ENCODE data around the gene TTLL10.
"Not testable (repeated sequence)": the region's sequence is repeated elsewhere in the genome, so short reads cannot be mapped to it uniquely, and the experiment has no call there.

TTLL10 gene

GRCh38 chr1:1194723-1195122 is 21.0 kb downstream of the TTLL10 start:
- no peak for DNase-seq (ENCODE audit: low read depth)

- DNase-seq (ENCODE audit: low read depth) = not testable (repeated sequence)
These were observed 22.0 kb downstream of the TTLL10 start for GRCh38 chr1:1195726-1196125.

GRCh38 chr1:1196431-1197187 is 22.9 kb downstream of the TTLL10 start:
- DNase-seq (ENCODE audit: low read depth) = no peak

- DNase-seq (ENCODE audit: low read depth) = no peak
These were observed 23.5 kb downstream of the TTLL10 start for GRCh38 chr1:1197188-1197500.

- DNase-seq (ENCODE audit: low read depth) = no peak
These were observed 24.1 kb downstream of the TTLL10 start for GRCh38 chr1:1197551-1198422.

- no peak for DNase-seq (ENCODE audit: low read depth)
These were observed 24.9 kb downstream of the TTLL10 start for GRCh38 chr1:1198423-1199140.

- DNase-seq (ENCODE audit: low read depth) = no peak
These were observed 25.7 kb downstream of the TTLL10 start for GRCh38 chr1:1199141-1199960.

GRCh38 chr1:1199961-1200875 is 26.5 kb downstream of the TTLL10 start:
- DNase-seq (ENCODE audit: low read depth) = no peak

GRCh38 chr1:1200876-1201810 is 27.5 kb downstream of the TTLL10 start:
- DNase-seq (ENCODE audit: low read depth) = peak; percentile 84

GRCh38 chr1:1202831-1203560 is 29.3 kb downstream of the TTLL10 start:
- no peak for DNase-seq (ENCODE audit: low read depth)

- DNase-seq (ENCODE audit: low read depth) = no peak
These were observed 30.1 kb downstream of the TTLL10 start for GRCh38 chr1:1203561-1204424.

GRCh38 chr1:1204425-1204920 is 30.8 kb downstream of the TTLL10 start:
- no peak for DNase-seq (ENCODE audit: low read depth)

GRCh38 chr1:1204998-1205768 is 31.5 kb downstream of the TTLL10 start:
- DNase-seq (ENCODE audit: low read depth) = no peak

GRCh38 chr1:1205769-1206375 is 32.2 kb downstream of the TTLL10 start:
- no peak for DNase-seq (ENCODE audit: low read depth)

GRCh38 chr1:1206376-1206965 is 32.8 kb downstream of the TTLL10 start, which contains the start of gene TNFRSF18:
Gene TNFRSF18, minus strand, starts transcription at chr1:1206592. Its CDS starts 21 bp downstream, at chr1:1206571.
- DNase-seq (ENCODE audit: low read depth) = no peak

- no peak for DNase-seq (ENCODE audit: low read depth)
These were observed 33.4 kb downstream of the TTLL10 start for GRCh38 chr1:1206966-1207531.
